GM12891 (cell line): ENCODE data around the gene MAP1LC3C.

Experiments
- POLR2A ChIP-seq: IDR thresholded peaks from 2 replicates; pipeline ENCODE4 v1.6.1; 2011; ENCODE audit warnings: low read depth, low read length, control low read depth
- POLR2AphosphoS5 ChIP-seq: IDR thresholded peaks from 2 replicates; pipeline ENCODE4 v1.6.1; 2011; ENCODE audit warnings: low read depth, low read length, control low read depth
- POU2F2 ChIP-seq: IDR thresholded peaks from 2 replicates; pipeline ENCODE4 v1.6.1; 2011; ENCODE audit warnings: low read depth, mild to moderate bottlenecking, control low read depth, low read length, moderate library complexity
- SPI1 ChIP-seq: IDR thresholded peaks from 2 replicates; pipeline ENCODE4 v1.6.1; 2011; ENCODE audit warnings: low read depth, low read length, control low read depth

GRCh38 chr1:242016479-242016878, 17.6 kb upstream of the MAP1LC3C start:
- TF ChIP-seq POLR2A (no peak), POU2F2 (no peak), POLR2AphosphoS5 (no peak), SPI1 (no peak)
